Activated naive CD4-positive, alpha-beta T cell treated with anti-CD3 and anti-CD28 coated beads, Interleukin-2, amount 50 U/mL, for 72 hours (primary cell): Measurements from ENCODE around the gene CDC6. TPM values are rescaled to one million over a fixed set of nuclear protein-coding genes. Genes with fewer than 3 reads are reported as not detected.
A peak's percentile ranks its signal among the peaks of the same experiment; 100 is the strongest.

Experiments
- ATAC-seq, 2 donors: fragments of 150-1000 bp; cut with Tn5 transposase; 2 replicates each; pipeline ENCODE4 v1.10.0; 2021; ENCODE audit warnings: mild to moderate bottlenecking in 2 of 2, moderate library complexity in 2 of 2
- DNase-seq, 2 donors: peaks; one replicate each; pipeline ENCODE4 v3.0.0; 2021 to 2022; ENCODE audit warnings: low spot score in 2 of 2
- H3K27ac Mint-ChIP-seq, 2 donors: one replicate each; pipeline ENCODE4 v1.8.0; 2022; ENCODE audit warnings: mild to moderate bottlenecking in 2 of 2, mixed read lengths in 2 of 2
- H3K36me3 Mint-ChIP-seq, 2 donors: one replicate each; pipeline ENCODE4 v1.8.0; 2022; ENCODE audit warnings: mixed read lengths in 2 of 2
- H3K9me3 Mint-ChIP-seq, 2 donors: one replicate each; pipeline ENCODE4 v1.8.0; 2022; ENCODE audit warnings: mixed read lengths in 2 of 2
- total RNA-seq, 2 donors: library from RNA; stranded (reverse); gene quantifications; one replicate each; pipeline ENCODE4 v1.2.3, GENCODE V29; 2022

CDC6 gene
- total RNA-seq, 2 donors from 2014 or later: 81.8 to 86.7 TPM

GRCh38 chr17:40348562-40349476, 61.1 kb downstream of the CDC6 start:
- H3K27ac Mint-ChIP-seq: peak overlapping the region; percentile 0 to 81
- no peaks in the 10 kb centered on the region for H3K9me3 Mint-ChIP-seq
- ATAC-seq (no peak), DNase-seq (no peak)
- no peaks in the 10 kb centered on the region for H3K36me3 Mint-ChIP-seq

GRCh38 chr17:40349477-40349894, 61.8 kb downstream of the CDC6 start:
- Mint-ChIP-seq H3K36me3 (no peaks in the 10 kb centered on the region), H3K9me3 (no peaks in the 10 kb centered on the region), H3K27ac (peak overlapping the region; percentile 0 to 81)
- ATAC-seq (no peak), DNase-seq (no peak)

- no peaks in the 10 kb centered on the region for H3K9me3 Mint-ChIP-seq
- ATAC-seq: no peak
- H3K36me3 Mint-ChIP-seq: no peaks in the 10 kb centered on the region
- no peak for DNase-seq
- peak overlapping the region; percentile 0 to 2 for H3K27ac Mint-ChIP-seq
Measured at GRCh38 chr17:40349895-40350688, 62.4 kb downstream of the CDC6 start.

GRCh38 chr17:40350689-40351358, 63.1 kb downstream of the CDC6 start:
- H3K27ac Mint-ChIP-seq: peak overlapping the region; percentile 0 to 10
- no peak for ATAC-seq
- no peak for DNase-seq
- no peaks in the 10 kb centered on the region for H3K36me3 Mint-ChIP-seq
- H3K9me3 Mint-ChIP-seq: no peaks in the 10 kb centered on the region

- ATAC-seq: no peak
- H3K27ac Mint-ChIP-seq: no peak overlapping the region
- H3K36me3 Mint-ChIP-seq: no peaks in the 10 kb centered on the region
- no peak for DNase-seq
- no peaks in the 10 kb centered on the region for H3K9me3 Mint-ChIP-seq
Measured at GRCh38 chr17:40351359-40352236, 63.9 kb downstream of the CDC6 start.

GRCh38 chr17:40352237-40352778, 64.6 kb downstream of the CDC6 start:
- no peaks in the 10 kb centered on the region for H3K36me3 Mint-ChIP-seq
- no peak for ATAC-seq
- no peak for DNase-seq
- no peaks in the 10 kb centered on the region for H3K9me3 Mint-ChIP-seq
- peak overlapping the region in 1 of 2 donors; percentile 8 for H3K27ac Mint-ChIP-seq

GRCh38 chr17:40352779-40353394, 65.2 kb downstream of the CDC6 start:
- peak in 1 of 2 donors; percentile 49 for ATAC-seq
- peak overlapping the region in 1 of 2 donors; percentile 8 for H3K27ac Mint-ChIP-seq
- no peak for DNase-seq
- H3K9me3 Mint-ChIP-seq: no peaks in the 10 kb centered on the region
- H3K36me3 Mint-ChIP-seq: no peaks in the 10 kb centered on the region

Other genes with a start within 250 kb of the CDC6 start
- gene MED24, start 233.5 kb upstream of the CDC6 start, total RNA-seq: 100 to 1,000 TPM; 106 to 133 TPM
- 10 to 100 TPM; 14.5 to 19.3 TPM for gene THRA, start 224.9 kb upstream of the CDC6 start, total RNA-seq
- gene NR1D1, start 187.3 kb upstream of the CDC6 start, total RNA-seq: 10 to 100 TPM in 1 of 2 donors, 1 to 10 TPM in 1; 4.8 to 26.7 TPM
- 100 to 1,000 TPM in 1 of 2 donors, 10 to 100 TPM in 1; 83.4 to 140 TPM for gene MSL1, start 165.9 kb upstream of the CDC6 start, total RNA-seq
- 100 to 1,000 TPM; 104 to 212 TPM for gene CASC3, start 147.3 kb upstream of the CDC6 start, total RNA-seq
- 1 to 10 TPM; 5.3 to 7.1 TPM for gene RAPGEFL1, start 110.4 kb upstream of the CDC6 start, total RNA-seq
- 10 to 100 TPM; 25.7 to 26.4 TPM for gene WIPF2, start 68.6 kb upstream of the CDC6 start, total RNA-seq
- 10 to 100 TPM; 21.0 to 23.0 TPM for gene RARA, start 21.3 kb downstream of the CDC6 start, total RNA-seq
- gene GJD3, start 76.9 kb downstream of the CDC6 start, total RNA-seq: not detected
- 100 to 1,000 TPM; 283 to 508 TPM for gene TOP2A, start 130.0 kb downstream of the CDC6 start, total RNA-seq
- gene IGFBP4, start 155.6 kb downstream of the CDC6 start, total RNA-seq: 10 to 100 TPM in 1 of 2 donors, 1 to 10 TPM in 1; 8.4 to 85.1 TPM
- gene TNS4, start 213.7 kb downstream of the CDC6 start, total RNA-seq: 10 to 100 TPM in 1 of 2 donors, 1 to 10 TPM in 1; 1.7 to 11.6 TPM